Gastroesophageal sphincter (tissue), 3 donors: ENCODE measurements around the gene C11orf52.

Experiments
- POLR2A ChIP-seq, 2 donors: fragments of 450-650 bp; IDR thresholded peaks; one replicate each; pipeline ENCODE4 v1.6.1; 2017; ENCODE audit warnings: antibody characterized with exemption in 2 of 2, mild to moderate bottlenecking in 2 of 2, moderate library complexity in 1 of 2
- TF ChIP-seq, protein P1 (sequence below), 4 experiments: fragments of 200-600 bp in 2 of 4; fragments of 450-650 bp in 2 of 4; sonication (generic) in 1 of 4; IDR thresholded peaks; one replicate each; pipeline ENCODE4 v1.5.1; 2017 to 2019; ENCODE audit warnings: antibody characterized with exemption in 4 of 4, mild to moderate bottlenecking in 2 of 4, moderate library complexity in 2 of 4

DNA sequence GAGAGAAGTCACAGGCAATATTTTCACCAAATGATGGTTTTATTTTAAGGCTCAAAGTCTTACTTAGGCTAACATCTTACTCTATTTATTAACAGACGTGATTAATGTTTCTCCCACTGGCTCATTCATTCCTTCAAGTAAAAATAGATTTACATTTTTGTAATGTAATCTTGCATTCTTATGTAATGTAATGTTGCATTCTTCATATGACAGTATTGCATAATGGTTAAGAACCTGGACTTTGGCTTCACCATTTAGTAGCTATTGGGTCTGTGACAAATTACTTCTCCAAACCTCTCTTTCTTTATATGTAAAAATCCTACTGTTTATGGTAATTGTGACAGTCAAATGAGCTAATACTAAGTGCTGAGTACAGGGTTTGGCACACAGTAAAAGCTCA is 15.2 kb downstream of the C11orf52 start:
- TF ChIP-seq, protein P1, sequence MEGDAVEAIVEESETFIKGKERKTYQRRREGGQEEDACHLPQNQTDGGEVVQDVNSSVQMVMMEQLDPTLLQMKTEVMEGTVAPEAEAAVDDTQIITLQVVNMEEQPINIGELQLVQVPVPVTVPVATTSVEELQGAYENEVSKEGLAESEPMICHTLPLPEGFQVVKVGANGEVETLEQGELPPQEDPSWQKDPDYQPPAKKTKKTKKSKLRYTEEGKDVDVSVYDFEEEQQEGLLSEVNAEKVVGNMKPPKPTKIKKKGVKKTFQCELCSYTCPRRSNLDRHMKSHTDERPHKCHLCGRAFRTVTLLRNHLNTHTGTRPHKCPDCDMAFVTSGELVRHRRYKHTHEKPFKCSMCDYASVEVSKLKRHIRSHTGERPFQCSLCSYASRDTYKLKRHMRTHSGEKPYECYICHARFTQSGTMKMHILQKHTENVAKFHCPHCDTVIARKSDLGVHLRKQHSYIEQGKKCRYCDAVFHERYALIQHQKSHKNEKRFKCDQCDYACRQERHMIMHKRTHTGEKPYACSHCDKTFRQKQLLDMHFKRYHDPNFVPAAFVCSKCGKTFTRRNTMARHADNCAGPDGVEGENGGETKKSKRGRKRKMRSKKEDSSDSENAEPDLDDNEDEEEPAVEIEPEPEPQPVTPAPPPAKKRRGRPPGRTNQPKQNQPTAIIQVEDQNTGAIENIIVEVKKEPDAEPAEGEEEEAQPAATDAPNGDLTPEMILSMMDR (IDR thresholded peaks at IDR 0.05): no peak
- no peak for TF ChIP-seq POLR2A (IDR thresholded peaks at IDR 0.05)
